Coronary artery (tissue), 2 donors: ENCODE data around the gene G6PD.
A peak's percentile ranks its signal among the peaks of the same experiment; 100 is the strongest.

Experiments
- DNase-seq: peaks from one replicate; pipeline ENCODE4 v3.0.0-alpha.2; 2017; ENCODE audit warnings: low spot score
- H3K27ac ChIP-seq, 2 donors: fragments of 200-600 bp; sonication (generic); one replicate each; pipeline ENCODE4 v1.5.1; 2016 to 2019
- H3K4me3 ChIP-seq: fragments of 200-600 bp; sonication (generic); 2 replicates; pipeline ENCODE4 v1.5.1; 2016; ENCODE audit warnings: mild to moderate bottlenecking, moderate library complexity
- TF ChIP-seq, protein P1 (sequence below): fragments of 200-600 bp; sonication (generic); IDR thresholded peaks from one replicate; pipeline ENCODE4 v1.5.1; 2019; ENCODE audit warnings: antibody characterized with exemption

G6PD gene

GRCh38 chrX:154534526-154535322, 11.9 kb downstream of the G6PD start:
- Histone ChIP-seq H3K27ac (peak overlapping the region in 1 of 2 donors; percentile 67), H3K4me3 (no peak overlapping the region)
- peak; percentile 89 for DNase-seq
- TF ChIP-seq, protein P1, sequence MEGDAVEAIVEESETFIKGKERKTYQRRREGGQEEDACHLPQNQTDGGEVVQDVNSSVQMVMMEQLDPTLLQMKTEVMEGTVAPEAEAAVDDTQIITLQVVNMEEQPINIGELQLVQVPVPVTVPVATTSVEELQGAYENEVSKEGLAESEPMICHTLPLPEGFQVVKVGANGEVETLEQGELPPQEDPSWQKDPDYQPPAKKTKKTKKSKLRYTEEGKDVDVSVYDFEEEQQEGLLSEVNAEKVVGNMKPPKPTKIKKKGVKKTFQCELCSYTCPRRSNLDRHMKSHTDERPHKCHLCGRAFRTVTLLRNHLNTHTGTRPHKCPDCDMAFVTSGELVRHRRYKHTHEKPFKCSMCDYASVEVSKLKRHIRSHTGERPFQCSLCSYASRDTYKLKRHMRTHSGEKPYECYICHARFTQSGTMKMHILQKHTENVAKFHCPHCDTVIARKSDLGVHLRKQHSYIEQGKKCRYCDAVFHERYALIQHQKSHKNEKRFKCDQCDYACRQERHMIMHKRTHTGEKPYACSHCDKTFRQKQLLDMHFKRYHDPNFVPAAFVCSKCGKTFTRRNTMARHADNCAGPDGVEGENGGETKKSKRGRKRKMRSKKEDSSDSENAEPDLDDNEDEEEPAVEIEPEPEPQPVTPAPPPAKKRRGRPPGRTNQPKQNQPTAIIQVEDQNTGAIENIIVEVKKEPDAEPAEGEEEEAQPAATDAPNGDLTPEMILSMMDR: peak; percentile 99

DNA sequence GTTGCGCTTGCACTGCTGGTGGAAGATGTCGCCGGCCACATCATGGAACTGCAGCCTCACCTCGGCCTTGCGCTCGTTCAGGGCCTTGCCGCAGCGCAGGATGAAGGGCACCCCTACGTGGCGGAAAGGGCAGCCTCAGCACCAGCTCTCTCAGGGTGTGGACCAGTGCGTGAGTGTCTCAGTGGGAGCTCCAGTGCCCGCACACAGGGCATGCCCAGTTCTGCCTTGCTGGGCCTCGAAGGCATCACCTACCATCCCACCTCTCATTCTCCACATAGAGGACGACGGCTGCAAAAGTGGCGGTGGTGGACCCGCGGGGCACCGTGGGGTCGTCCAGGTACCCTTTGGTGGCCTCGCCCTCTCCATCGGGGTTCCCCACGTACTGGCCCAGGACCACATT, 14.0 kb downstream of the G6PD start:
- Histone ChIP-seq H3K27ac (no peak overlapping the region), H3K4me3 (no peak overlapping the region)
- TF ChIP-seq, protein P1: no peak
- DNase-seq: no peak

- TF ChIP-seq, protein P1: no peak
- H3K4me3 ChIP-seq: no peak overlapping the region
- H3K27ac ChIP-seq: peak overlapping the region; percentile 36 to 86
- DNase-seq: peak; percentile 86
Measured at GRCh38 chrX:154531626-154532025, 15.0 kb downstream of the G6PD start.

- TF ChIP-seq, protein P1: no peak
- Histone ChIP-seq H3K27ac (peak overlapping the region in 1 of 2 donors; percentile 86), H3K4me3 (no peak overlapping the region)
- DNase-seq: no peak
Measured at GRCh38 chrX:154530286-154530685, 16.4 kb downstream of the G6PD start.

- Histone ChIP-seq H3K27ac (peak overlapping the region in 1 of 2 donors; percentile 56), H3K4me3 (no peak overlapping the region)
- TF ChIP-seq, protein P1: no peak
- no peak for DNase-seq
Measured at GRCh38 chrX:154529206-154529612, 17.4 kb downstream of the G6PD start.

GRCh38 chrX:154526901-154527675, 19.6 kb downstream of the G6PD start:
- Histone ChIP-seq H3K27ac (peak overlapping the region; percentile 64 to 84), H3K4me3 (peak overlapping the region; percentile 57)
- DNase-seq: no peak
- TF ChIP-seq, protein P1: no peak
